Bronchial epithelial cell (primary cell): ENCODE results near the gene STOX2. TPM values are rescaled to one million over a fixed set of nuclear protein-coding genes. Genes with fewer than 3 reads are reported as not detected.

Experiments used
- DNase-seq: peaks from one replicate; pipeline ENCODE4 v3.0.0-alpha.2; 2010; ENCODE audit warnings: low read depth
- FAIRE-seq: peaks from 2 replicates; lab custom pipeline; 2011; peaks lifted over from hg19 to GRCh38; lab: Jason Lieb, UNC
- H3K27me3 ChIP-seq: 2 replicates; pipeline ENCODE4 v1.5.1; 2011; ENCODE audit warnings: low read length; ENCODE audit not compliant: control insufficient read depth, insufficient read depth
- H3K36me3 ChIP-seq: 2 replicates; pipeline ENCODE4 v1.5.1; 2011; ENCODE audit warnings: low read length; ENCODE audit not compliant: control insufficient read depth, insufficient read depth
- H3K4me3 ChIP-seq: 2 replicates; pipeline ENCODE4 v1.5.1; 2011; ENCODE audit warnings: mild to moderate bottlenecking, low read depth, low read length, control low read depth
- CTCF ChIP-seq: IDR thresholded peaks from 2 replicates; pipeline ENCODE4 v1.5.1; 2011; ENCODE audit warnings: mild to moderate bottlenecking, moderate library complexity, low read length, control low read depth, inconsistent platforms; ENCODE audit not compliant: insufficient read depth, severe bottlenecking
- total RNA-seq: library from RNA; depleted of rRNA; stranded (reverse); fragments of >200 nt; gene quantifications from 2 replicates; pipeline ENCODE4 v1.2.1, GENCODE V29; 2014

Gene STOX2
- total RNA-seq, 1 donor from 2014 or later, result 1.3 TPM

DNA sequence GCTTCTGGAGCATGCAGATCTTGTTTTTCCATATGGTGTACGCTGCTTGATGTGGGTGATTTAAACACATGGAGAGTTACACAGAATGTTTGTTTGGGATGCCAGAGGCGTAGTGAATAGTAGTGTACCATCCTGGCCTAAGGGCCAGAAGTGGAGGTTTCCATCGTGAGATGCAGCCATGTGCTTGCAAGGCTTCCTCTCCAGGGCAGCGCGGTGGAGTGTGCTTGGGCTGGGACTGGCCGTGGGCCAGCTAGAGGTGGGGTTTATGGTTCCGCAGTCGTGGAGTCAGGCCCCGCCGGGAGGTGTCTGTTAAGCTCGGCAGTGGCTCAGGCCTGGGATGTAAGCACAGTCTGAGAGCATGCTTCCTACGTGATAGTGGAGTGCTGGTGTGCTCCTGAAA, 14.0 kb downstream of the STOX2 start:
- H3K4me3 ChIP-seq, result no peak overlapping the region
- no peak for DNase-seq
- H3K36me3 ChIP-seq, result no peaks in the 10 kb centered on the region
- no peak for TF ChIP-seq CTCF
- FAIRE-seq, result no peak
- H3K27me3 ChIP-seq, result no peaks in the 10 kb centered on the region

DNA sequence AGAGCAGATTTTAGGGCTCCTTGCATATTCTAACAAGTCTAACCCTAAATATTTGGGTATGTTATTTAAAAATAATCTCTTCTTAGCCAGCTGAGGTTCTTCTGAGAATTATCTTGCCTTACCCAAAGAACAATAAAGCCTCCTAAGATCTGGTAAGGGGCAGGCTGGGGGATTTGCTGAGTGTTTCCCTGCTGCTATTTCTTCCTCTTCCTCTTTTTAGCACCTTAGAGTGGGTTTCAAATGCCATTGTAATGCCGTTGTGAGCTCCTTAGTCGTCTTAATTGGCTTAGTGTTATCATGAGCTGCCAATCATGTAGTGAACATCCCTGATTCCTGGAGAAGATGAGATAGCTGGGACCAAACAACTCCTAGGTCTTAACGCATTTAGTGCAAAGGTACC, 15.4 kb downstream of the STOX2 start:
- H3K27me3 ChIP-seq, result no peaks in the 10 kb centered on the region
- H3K36me3 ChIP-seq, result no peaks in the 10 kb centered on the region
- TF ChIP-seq CTCF, result no peak
- H3K4me3 ChIP-seq, result no peak overlapping the region
- DNase-seq, result no peak
- no peak for FAIRE-seq

- TF ChIP-seq CTCF, result no peak
- FAIRE-seq (no peak), DNase-seq (no peak)
- Histone ChIP-seq H3K4me3 (no peak overlapping the region), H3K27me3 (no peaks in the 10 kb centered on the region), H3K36me3 (no peaks in the 10 kb centered on the region)
Observed at GRCh38 chr4:183921335-183921734, 16.2 kb downstream of the STOX2 start.

- FAIRE-seq (no peak), DNase-seq (no peak)
- no peak overlapping the region for H3K4me3 ChIP-seq
- TF ChIP-seq CTCF, result no peak
- no peaks in the 10 kb centered on the region for H3K27me3 ChIP-seq
- H3K36me3 ChIP-seq, result no peaks in the 10 kb centered on the region
Observed at GRCh38 chr4:183924362-183925044, 19.4 kb downstream of the STOX2 start.

DNA sequence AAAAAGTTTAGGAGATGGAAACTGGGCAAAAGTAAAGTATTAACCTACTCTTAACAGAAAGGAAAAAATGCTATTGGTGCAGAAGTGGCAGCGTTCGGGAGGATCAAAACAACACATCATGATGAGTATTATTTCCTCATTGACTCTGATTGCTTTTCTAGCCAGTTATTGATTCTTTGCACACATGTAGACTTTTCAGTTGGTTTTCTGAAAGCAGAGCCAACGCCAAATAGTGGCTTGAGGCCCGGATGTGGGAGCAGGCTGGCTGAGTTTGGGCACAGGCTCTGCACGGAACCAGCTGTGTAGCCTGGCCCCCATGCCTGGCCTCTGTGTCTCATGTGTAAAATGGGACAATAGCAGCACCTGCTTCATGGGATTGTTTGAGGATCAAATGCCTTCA, 21.8 kb downstream of the STOX2 start:
- no peaks in the 10 kb centered on the region for H3K27me3 ChIP-seq
- FAIRE-seq (no peak), DNase-seq (no peak)
- H3K36me3 ChIP-seq, result no peaks in the 10 kb centered on the region
- no peak overlapping the region for H3K4me3 ChIP-seq
- TF ChIP-seq CTCF, result no peak

DNA sequence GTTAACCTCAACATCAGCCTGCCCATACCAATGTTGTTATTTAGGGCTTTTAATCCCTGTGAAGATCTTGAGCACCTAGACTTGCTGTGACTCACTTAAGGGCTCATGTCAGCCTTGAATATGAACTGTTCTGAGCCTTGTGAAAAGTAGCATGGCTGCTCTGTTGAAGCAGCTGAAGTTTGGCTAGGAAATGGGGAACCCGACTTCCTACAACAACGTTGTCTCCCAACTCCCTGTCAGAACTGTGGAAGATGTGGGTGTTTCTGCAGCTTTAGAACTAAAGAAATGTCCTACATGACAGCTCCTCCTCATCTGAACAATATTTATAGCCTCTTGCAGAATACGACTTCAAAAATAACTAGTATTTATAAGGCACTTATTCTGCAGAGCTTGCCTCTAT, 27.5 kb downstream of the STOX2 start:
- Histone ChIP-seq H3K27me3 (no peaks in the 10 kb centered on the region), H3K36me3 (no peaks in the 10 kb centered on the region), H3K4me3 (no peak overlapping the region)
- DNase-seq (no peak), FAIRE-seq (no peak)
- TF ChIP-seq CTCF, result no peak
